Measurements from ENCODE around the gene CHRM5.

The CHRM5 gene

GRCh38 chr15:34065261-34065660, 97.0 kb downstream of the CHRM5 start:
- DNase-seq: no peak
- intact Hi-C loops (cut with DNase I): no loop called here

- intact Hi-C loops (cut with DNase I): no loop called here
- no peak for DNase-seq
Measured at GRCh38 chr15:34065941-34066340, 97.6 kb downstream of the CHRM5 start.

GRCh38 chr15:34070003-34070402, 101.7 kb downstream of the CHRM5 start:
- intact Hi-C loops (cut with DNase I): no loop called here
- no peak for DNase-seq

- no peak for DNase-seq
- intact Hi-C loops (cut with DNase I): no loop called here
Measured at GRCh38 chr15:34076785-34077184, 108.5 kb downstream of the CHRM5 start.

- no peak for DNase-seq
- intact Hi-C loops (cut with DNase I): no loop called here
Measured at GRCh38 chr15:34078900-34079299, 110.6 kb downstream of the CHRM5 start.

GRCh38 chr15:34079904-34080303, 111.6 kb downstream of the CHRM5 start:
- intact Hi-C loops (cut with DNase I): no loop called here
- DNase-seq: no peak

GRCh38 chr15:34084086-34084485, 115.8 kb downstream of the CHRM5 start:
- intact Hi-C loops (cut with DNase I): no loop called here
- DNase-seq: peak in 12 of 42 donors; percentile 7 to 63 (median 24)

- DNase-seq: no peak
- intact Hi-C loops (cut with DNase I): no loop called here
Measured at GRCh38 chr15:34085746-34086145, 117.4 kb downstream of the CHRM5 start.

- no peak for DNase-seq
- intact Hi-C loops (cut with DNase I): loop anchor here (2.0 to 5.0 kb wide), 2 partner anchors 61 to 112 kb away; partner anchors contain the start of genes AVEN and KATNBL1
Measured at GRCh38 chr15:34099914-34100313, 131.6 kb downstream of the CHRM5 start.

- intact Hi-C loops (cut with DNase I): loop anchor here (2.0 to 5.0 kb wide), 2 partner anchors 63 to 111 kb away; partner anchors contain the start of genes AVEN and KATNBL1
- peak; percentile 96 to 100 (median 99) for DNase-seq
Measured at GRCh38 chr15:34101366-34102174, 133.3 kb downstream of the CHRM5 start, which contains the start of the genes EMC7 and PGBD4. Gene EMC7 (minus strand): TSS chr15:34101862. CDS start chr15:34101839, 23 bp downstream. Gene PGBD4 (plus strand): TSS chr15:34102083. CDS start chr15:34102532, 449 bp downstream.

- intact Hi-C loops (cut with DNase I): loop anchor here (5.0 kb wide), 1 partner anchor 110 kb away; the partner anchor contains the start of gene KATNBL1
- no peak for DNase-seq
Measured at GRCh38 chr15:34102175-34102925, 134.1 kb downstream of the CHRM5 start.

- DNase-seq: no peak
- intact Hi-C loops (cut with DNase I): no loop called here
Measured at GRCh38 chr15:34106423-34106822, 138.1 kb downstream of the CHRM5 start.

GRCh38 chr15:34107315-34107714, 139.0 kb downstream of the CHRM5 start:
- intact Hi-C loops (cut with DNase I): no loop called here
- no peak for DNase-seq

GRCh38 chr15:34109797-34110663, 141.7 kb downstream of the CHRM5 start:
- peak in 2 of 42 donors; percentile 16 to 22 for DNase-seq
- intact Hi-C loops (cut with DNase I): no loop called here

- intact Hi-C loops (cut with DNase I): no loop called here
- DNase-seq: no peak
Measured at GRCh38 chr15:34111488-34111887, 143.2 kb downstream of the CHRM5 start.

GRCh38 chr15:34114215-34114614, 145.9 kb downstream of the CHRM5 start:
- intact Hi-C loops (cut with DNase I): no loop called here
- no peak for DNase-seq

GRCh38 chr15:34114739-34115138, 146.4 kb downstream of the CHRM5 start:
- no peak for DNase-seq
- intact Hi-C loops (cut with DNase I): no loop called here

- intact Hi-C loops (cut with DNase I): no loop called here
- no peak for DNase-seq
Measured at GRCh38 chr15:34116620-34117019, 148.3 kb downstream of the CHRM5 start.
